ENCODE data around the gene MIF4GD. TPM values are rescaled to one million over a fixed set of nuclear protein-coding genes. Genes with fewer than 3 reads are reported as not detected.

The MIF4GD gene
- polyA plus RNA-seq, 1 donor from 2014 or later, result 27.7 TPM

DNA sequence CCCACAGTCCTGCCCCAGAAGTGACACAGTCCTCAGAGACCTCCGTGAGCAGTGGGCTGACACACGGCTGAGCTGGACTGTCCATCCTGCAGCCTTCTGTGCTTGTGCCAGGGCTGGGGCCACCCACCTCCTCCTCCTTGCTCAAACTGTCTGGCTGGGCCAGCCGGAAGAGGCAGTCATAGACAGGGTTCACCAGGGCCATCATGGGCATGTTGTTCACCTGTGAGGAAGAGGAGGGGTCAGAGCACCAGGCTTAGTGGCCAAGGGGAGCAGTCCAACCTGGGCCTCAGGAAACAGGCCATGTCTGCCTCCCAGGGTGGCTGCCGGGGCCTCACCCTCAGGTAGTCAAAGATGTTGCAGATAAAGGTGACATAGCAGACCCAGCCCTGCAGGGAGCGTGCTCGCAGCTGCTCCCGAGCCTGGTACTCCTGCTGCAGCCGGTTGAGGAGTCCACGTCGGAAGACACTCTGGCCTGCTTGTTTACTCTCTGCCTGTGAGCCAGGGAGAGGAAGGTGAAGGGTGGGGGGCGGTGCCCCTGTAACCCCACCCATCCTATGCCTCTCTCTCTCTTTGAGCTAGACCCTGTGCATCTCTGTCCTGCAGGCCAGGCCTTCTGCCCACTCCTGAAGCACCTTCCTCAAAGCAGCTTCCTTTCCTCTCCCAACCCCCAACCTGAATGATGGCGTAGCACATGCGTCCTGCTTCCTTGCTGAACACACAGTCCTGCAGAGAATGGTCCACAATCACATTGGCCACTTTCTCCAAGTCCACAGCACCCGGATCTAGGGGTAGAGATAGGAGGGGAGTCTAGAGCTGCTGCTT lies 3.4 kb downstream of the MIF4GD start:
- H3K4me3 ChIP-seq (ENCODE audit: low read length), result no peak overlapping the region
- no peaks in the 10 kb centered on the region for H3K36me3 ChIP-seq (ENCODE audit: insufficient read depth, low read length)
- H3K27me3 ChIP-seq (ENCODE audit: insufficient read depth, low read depth, low read length), result no peaks in the 10 kb centered on the region
- no peaks in the 10 kb centered on the region for H3F3A ChIP-seq (ENCODE audit: insufficient read depth, low read length, poor library complexity, severe bottlenecking)
- H3K9me2 ChIP-seq (ENCODE audit: insufficient read depth, low read length), result no peaks in the 10 kb centered on the region
- no peak for TF ChIP-seq MXI1 (conservative IDR thresholded peaks at IDR 0.05; ENCODE audit: poor library complexity, severe bottlenecking)
- no peak overlapping the region for H2AFZ ChIP-seq (ENCODE audit: low read depth, low read length)
- peaks cover 5% of the 10 kb centered on the region for H3K79me2 ChIP-seq (replicated peaks; ENCODE audit: insufficient read depth, low read length)
- no peak overlapping the region for H3K4me2 ChIP-seq (ENCODE audit: low read length)
- no peak overlapping the region for H3K27ac ChIP-seq (ENCODE audit: low read length)
- H3K9me3 ChIP-seq (ENCODE audit: low read length), result no peaks in the 10 kb centered on the region
- no peaks in the 10 kb centered on the region for H4K20me1 ChIP-seq (ENCODE audit: insufficient read depth)
- H3K9ac ChIP-seq (ENCODE audit: low read length), result no peak overlapping the region

DNA sequence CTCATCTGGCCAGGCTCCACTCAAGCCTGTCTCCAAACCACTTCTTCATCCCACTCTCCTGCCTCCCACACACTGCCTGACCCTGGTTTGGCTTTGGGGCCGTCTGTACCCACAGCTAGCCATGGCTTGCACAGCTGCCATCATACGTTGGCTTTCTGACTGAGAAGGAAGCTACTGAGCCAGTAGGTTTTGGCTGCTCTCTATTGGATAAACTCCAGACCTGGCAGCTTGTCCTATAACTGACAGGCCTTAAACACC lies 3.9 kb downstream of the MIF4GD start:
- Histone ChIP-seq H3K9ac (ENCODE audit: low read length) (no peak overlapping the region), H3K9me3 (ENCODE audit: low read length) (no peaks in the 10 kb centered on the region), H3K4me3 (ENCODE audit: low read length) (no peak overlapping the region), H3K79me2 (replicated peaks; ENCODE audit: insufficient read depth, low read length) (peaks cover 10% of the 10 kb centered on the region), H3K4me2 (ENCODE audit: low read length) (no peak overlapping the region), H3K36me3 (ENCODE audit: insufficient read depth, low read length) (no peaks in the 10 kb centered on the region), H2AFZ (ENCODE audit: low read depth, low read length) (no peak overlapping the region), H3K9me2 (ENCODE audit: insufficient read depth, low read length) (no peaks in the 10 kb centered on the region), H3K27me3 (ENCODE audit: insufficient read depth, low read depth, low read length) (no peaks in the 10 kb centered on the region), H3K27ac (ENCODE audit: low read length) (no peak overlapping the region), H3F3A (ENCODE audit: insufficient read depth, low read length, poor library complexity, severe bottlenecking) (no peaks in the 10 kb centered on the region), H4K20me1 (ENCODE audit: insufficient read depth) (no peaks in the 10 kb centered on the region)
- TF ChIP-seq, protein P1, sequence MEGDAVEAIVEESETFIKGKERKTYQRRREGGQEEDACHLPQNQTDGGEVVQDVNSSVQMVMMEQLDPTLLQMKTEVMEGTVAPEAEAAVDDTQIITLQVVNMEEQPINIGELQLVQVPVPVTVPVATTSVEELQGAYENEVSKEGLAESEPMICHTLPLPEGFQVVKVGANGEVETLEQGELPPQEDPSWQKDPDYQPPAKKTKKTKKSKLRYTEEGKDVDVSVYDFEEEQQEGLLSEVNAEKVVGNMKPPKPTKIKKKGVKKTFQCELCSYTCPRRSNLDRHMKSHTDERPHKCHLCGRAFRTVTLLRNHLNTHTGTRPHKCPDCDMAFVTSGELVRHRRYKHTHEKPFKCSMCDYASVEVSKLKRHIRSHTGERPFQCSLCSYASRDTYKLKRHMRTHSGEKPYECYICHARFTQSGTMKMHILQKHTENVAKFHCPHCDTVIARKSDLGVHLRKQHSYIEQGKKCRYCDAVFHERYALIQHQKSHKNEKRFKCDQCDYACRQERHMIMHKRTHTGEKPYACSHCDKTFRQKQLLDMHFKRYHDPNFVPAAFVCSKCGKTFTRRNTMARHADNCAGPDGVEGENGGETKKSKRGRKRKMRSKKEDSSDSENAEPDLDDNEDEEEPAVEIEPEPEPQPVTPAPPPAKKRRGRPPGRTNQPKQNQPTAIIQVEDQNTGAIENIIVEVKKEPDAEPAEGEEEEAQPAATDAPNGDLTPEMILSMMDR (IDR thresholded peaks at IDR 0.05; ENCODE audit: poor library complexity, severe bottlenecking), result no peak
- TF ChIP-seq SMC3 (conservative IDR thresholded peaks at IDR 0.05; ENCODE audit: poor library complexity) (no peak), EP300 (conservative IDR thresholded peaks at IDR 0.05; ENCODE audit: poor library complexity, severe bottlenecking) (no peak), EZH2 (IDR thresholded peaks at IDR 0.05; ENCODE audit: borderline replicate concordance, insufficient read depth, low read length, poor library complexity, severe bottlenecking) (no peak), POLR2AphosphoS5 (IDR thresholded peaks at IDR 0.05) (no peak), MXI1 (conservative IDR thresholded peaks at IDR 0.05; ENCODE audit: poor library complexity, severe bottlenecking) (no peak), TAF1 (IDR thresholded peaks at IDR 0.05; ENCODE audit: low read depth) (no peak), RAD21 (conservative IDR thresholded peaks at IDR 0.05) (no peak)
- TF ChIP-seq, protein P2, sequence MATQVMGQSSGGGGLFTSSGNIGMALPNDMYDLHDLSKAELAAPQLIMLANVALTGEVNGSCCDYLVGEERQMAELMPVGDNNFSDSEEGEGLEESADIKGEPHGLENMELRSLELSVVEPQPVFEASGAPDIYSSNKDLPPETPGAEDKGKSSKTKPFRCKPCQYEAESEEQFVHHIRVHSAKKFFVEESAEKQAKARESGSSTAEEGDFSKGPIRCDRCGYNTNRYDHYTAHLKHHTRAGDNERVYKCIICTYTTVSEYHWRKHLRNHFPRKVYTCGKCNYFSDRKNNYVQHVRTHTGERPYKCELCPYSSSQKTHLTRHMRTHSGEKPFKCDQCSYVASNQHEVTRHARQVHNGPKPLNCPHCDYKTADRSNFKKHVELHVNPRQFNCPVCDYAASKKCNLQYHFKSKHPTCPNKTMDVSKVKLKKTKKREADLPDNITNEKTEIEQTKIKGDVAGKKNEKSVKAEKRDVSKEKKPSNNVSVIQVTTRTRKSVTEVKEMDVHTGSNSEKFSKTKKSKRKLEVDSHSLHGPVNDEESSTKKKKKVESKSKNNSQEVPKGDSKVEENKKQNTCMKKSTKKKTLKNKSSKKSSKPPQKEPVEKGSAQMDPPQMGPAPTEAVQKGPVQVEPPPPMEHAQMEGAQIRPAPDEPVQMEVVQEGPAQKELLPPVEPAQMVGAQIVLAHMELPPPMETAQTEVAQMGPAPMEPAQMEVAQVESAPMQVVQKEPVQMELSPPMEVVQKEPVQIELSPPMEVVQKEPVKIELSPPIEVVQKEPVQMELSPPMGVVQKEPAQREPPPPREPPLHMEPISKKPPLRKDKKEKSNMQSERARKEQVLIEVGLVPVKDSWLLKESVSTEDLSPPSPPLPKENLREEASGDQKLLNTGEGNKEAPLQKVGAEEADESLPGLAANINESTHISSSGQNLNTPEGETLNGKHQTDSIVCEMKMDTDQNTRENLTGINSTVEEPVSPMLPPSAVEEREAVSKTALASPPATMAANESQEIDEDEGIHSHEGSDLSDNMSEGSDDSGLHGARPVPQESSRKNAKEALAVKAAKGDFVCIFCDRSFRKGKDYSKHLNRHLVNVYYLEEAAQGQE (IDR thresholded peaks at IDR 0.05; ENCODE audit: borderline replicate concordance), result no peak
